Natural killer cell (primary cell): ENCODE results near the gene MGME1. TPM values are rescaled to one million over a fixed set of nuclear protein-coding genes. Genes with fewer than 3 reads are reported as not detected.
"Not testable (repeated sequence)": the region's sequence is repeated elsewhere in the genome, so short reads cannot be mapped to it uniquely, and the experiment has no call there.

Experiments used
- ATAC-seq, 3 donors: fragments of 150-1000 bp in 2 of 3; fragments of 200-7000 bp in 1 of 3; cut with Tn5 transposase; 1 replicate in 1 of 3; 2 replicates in 2 of 3; pipeline ENCODE4 v1.10.0; 2021; ENCODE audit warnings: mild to moderate bottlenecking in 2 of 3, moderate library complexity in 2 of 3
- DNase-seq, 2 donors: peaks; one replicate each; pipeline versions ENCODE4 v3.0.0 to v3.0.0-alpha.2; 2013 to 2021; ENCODE audit warnings: mixed read lengths in 1 of 2
- H3K27ac ChIP-seq: one replicate; pipeline ENCODE4 v1.5.1; 2013; ENCODE audit warnings: mild to moderate bottlenecking, low read length
- H3K27me3 ChIP-seq: one replicate; pipeline ENCODE4 v1.6.1; 2013; ENCODE audit warnings: low read length; ENCODE audit not compliant: control insufficient read depth, insufficient read depth
- H3K36me3 ChIP-seq: one replicate; pipeline ENCODE4 v1.6.1; 2013; ENCODE audit warnings: low read length; ENCODE audit not compliant: control insufficient read depth, insufficient read depth
- H3K4me1 ChIP-seq: one replicate; pipeline ENCODE4 v1.6.1; 2013; ENCODE audit warnings: low read length; ENCODE audit not compliant: control insufficient read depth, insufficient read depth
- H3K4me3 ChIP-seq: one replicate; pipeline ENCODE4 v1.5.1; 2013; ENCODE audit warnings: low read length
- H3K9me3 ChIP-seq: one replicate; pipeline ENCODE4 v1.6.1; 2013; ENCODE audit warnings: low read length; ENCODE audit not compliant: control insufficient read depth, insufficient read depth
- H3K27ac Mint-ChIP-seq, 2 donors: one replicate each; pipeline ENCODE4 v1.8.0; 2022; ENCODE audit warnings: mild to moderate bottlenecking in 2 of 2, mixed read lengths in 2 of 2, moderate library complexity in 1 of 2
- H3K27me3 Mint-ChIP-seq, 2 donors: one replicate each; pipeline ENCODE4 v1.8.0; 2022; ENCODE audit warnings: low read depth in 2 of 2, mixed read lengths in 2 of 2
- H3K36me3 Mint-ChIP-seq: one replicate; pipeline ENCODE4 v1.8.0; 2022; ENCODE audit warnings: mixed read lengths
- H3K4me1 Mint-ChIP-seq, 2 donors: one replicate each; pipeline ENCODE4 v1.8.0; 2022; ENCODE audit warnings: mixed read lengths in 2 of 2
- H3K4me3 Mint-ChIP-seq: one replicate; pipeline ENCODE4 v1.8.0; 2022; ENCODE audit warnings: mild to moderate bottlenecking, moderate library complexity, mixed read lengths
- H3K9me3 Mint-ChIP-seq, 2 donors: one replicate each; pipeline ENCODE4 v1.8.0; 2022; ENCODE audit warnings: mixed read lengths in 2 of 2
- CTCF ChIP-seq: fragments of 200-600 bp; IDR thresholded peaks from one replicate; pipeline ENCODE4 v1.8.0; 2022; ENCODE audit warnings: antibody characterized with exemption
- WGBS: methylation state at CpG from one replicate; pipeline ENCODE4 v1.1.7; 2013; ENCODE audit warnings: missing lambda C conversion rate; ENCODE audit not compliant: insufficient coverage; 5-methylcytosine and 5-hydroxymethylcytosine counted together
- intact Hi-C: fragments of 100-400 bp; cut with micrococcal nuclease; formaldehyde crosslinking; loops from one replicate; pipeline ENCODE4 v1.14.2; 2022
- total RNA-seq, 4 donors: library from RNA; stranded (reverse); fragments of 120-200 nt in 1 of 4; gene quantifications; one replicate each; pipeline versions ENCODE4 v1.2.3 to v1.2.4, GENCODE V29; 2013 to 2022

Gene MGME1
- total RNA-seq, 3 donors from 2014 or later (not counting 1 experiment from before 2014, with no cell fraction given): 10.3 to 25.1 (median 13.0) TPM

GRCh38 chr20:17959257-17959627 lies 9.6 kb upstream of the MGME1 start:
- no peak for TF ChIP-seq CTCF
- H3K27me3 Mint-ChIP-seq: no peaks in the 10 kb centered on the region
- peaks cover 3% of the 10 kb centered on the region for H3K36me3 Mint-ChIP-seq
- peak overlapping the region; percentile 76 to 98 for H3K27ac Mint-ChIP-seq
- Histone ChIP-seq H3K27ac (peak overlapping the region; percentile 21), H3K9me3 (no peaks in the 10 kb centered on the region), H3K27me3 (no peaks in the 10 kb centered on the region), H3K36me3 (peaks cover 16% of the 10 kb centered on the region), H3K4me1 (peaks cover 43% of the 10 kb centered on the region), H3K4me3 (no peak overlapping the region)
- DNase-seq: peak in 1 of 2 donors; percentile 27
- no peaks in the 10 kb centered on the region for H3K9me3 Mint-ChIP-seq
- H3K4me1 Mint-ChIP-seq: peaks cover 65 to 78% of the 10 kb centered on the region in 2 donors
- intact Hi-C loops: loop anchor here (5.0 kb wide), 1 partner anchor 38 kb away; no protein-coding TSS in a partner anchor
- ATAC-seq: no peak
- WGBS: 57% methylated on average over 1 of the region's 5 CpGs
- H3K4me3 Mint-ChIP-seq: peak overlapping the region; percentile 35

- not testable (repeated sequence) for H3K4me3 Mint-ChIP-seq
- 87% methylated on average over 15 of the region's 16 CpGs for WGBS
These were observed 8.4 kb upstream of the MGME1 start for GRCh38 chr20:17960400-17960885.

GRCh38 chr20:17960927-17961586 lies 7.8 kb upstream of the MGME1 start:
- DNase-seq (peak in 1 of 2 donors; percentile 5), ATAC-seq (no peak)
- H3K9me3 Mint-ChIP-seq: no peaks in the 10 kb centered on the region
- Histone ChIP-seq H3K4me3 (no peak overlapping the region), H3K4me1 (peaks cover 53% of the 10 kb centered on the region), H3K27ac (peak overlapping the region; percentile 4), H3K27me3 (no peaks in the 10 kb centered on the region), H3K36me3 (peaks cover 3% of the 10 kb centered on the region), H3K9me3 (no peaks in the 10 kb centered on the region)
- no peaks in the 10 kb centered on the region for H3K27me3 Mint-ChIP-seq
- no peak overlapping the region for H3K4me3 Mint-ChIP-seq
- no peak for TF ChIP-seq CTCF
- intact Hi-C loops: loop anchor here (10.0 kb wide), 2 partner anchors 456 to 1226 kb away; partner anchors contain the start of gene SNRPB2
- no peaks in the 10 kb centered on the region for H3K36me3 Mint-ChIP-seq
- WGBS: 46% methylated on average over 6 of the region's 6 CpGs
- H3K27ac Mint-ChIP-seq: peak overlapping the region; percentile 95 to 98
- H3K4me1 Mint-ChIP-seq: peaks cover 80 to 82% of the 10 kb centered on the region in 2 donors

More at GRCh38 chr20:17960400-17960885, 8.4 kb upstream of the MGME1 start:
- peak overlapping the region; percentile 76 to 98 for H3K27ac Mint-ChIP-seq
- H3K9me3 ChIP-seq, H3K4me3 ChIP-seq, DNase-seq, H3K36me3 Mint-ChIP-seq, H3K9me3 Mint-ChIP-seq, H3K27me3 ChIP-seq, H3K36me3 ChIP-seq, ATAC-seq, H3K27me3 Mint-ChIP-seq, H3K27ac ChIP-seq: not testable (repeated sequence)
- peaks cover 76 to 80% of the 10 kb centered on the region in 2 donors for H3K4me1 Mint-ChIP-seq
- peaks cover 53% of the 10 kb centered on the region for H3K4me1 ChIP-seq
- intact Hi-C loops: loop anchor here (10.0 kb wide), 2 partner anchors 456 to 1226 kb away; partner anchors contain the start of gene SNRPB2

- Histone ChIP-seq H3K4me1 (peaks cover 55% of the 10 kb centered on the region), H3K27me3 (no peaks in the 10 kb centered on the region), H3K9me3 (no peaks in the 10 kb centered on the region), H3K27ac (no peak overlapping the region), H3K36me3 (peaks cover 3% of the 10 kb centered on the region), H3K4me3 (no peak overlapping the region)
- Mint-ChIP-seq H3K4me3 (peak overlapping the region; percentile 21), H3K27me3 (no peaks in the 10 kb centered on the region), H3K9me3 (no peaks in the 10 kb centered on the region), H3K27ac (peak overlapping the region; percentile 95 to 98), H3K4me1 (peaks cover 83 to 87% of the 10 kb centered on the region in 2 donors), H3K36me3 (no peaks in the 10 kb centered on the region)
- ATAC-seq (no peak), DNase-seq (no peak)
- intact Hi-C loops: loop anchor here (10.0 kb wide), 2 partner anchors 457 to 1227 kb away; partner anchors contain the start of gene SNRPB2
- WGBS: 67% methylated on average over 1 of the region's 1 CpG
- no peak for TF ChIP-seq CTCF
These were observed 7.3 kb upstream of the MGME1 start for GRCh38 chr20:17961587-17961940.
